Measurements from ENCODE around the gene MYL7.
"Not testable (repeated sequence)": the region's sequence is repeated elsewhere in the genome, so short reads cannot be mapped to it uniquely, and the experiment has no call there.

The MYL7 gene

GRCh38 chr7:44141221-44141850 lies at the start of gene MYL7:
Gene MYL7 (minus strand): TSS chr7:44141332. CDS start chr7:44141305, 27 bp downstream.
- no peak for DNase-seq

DNA sequence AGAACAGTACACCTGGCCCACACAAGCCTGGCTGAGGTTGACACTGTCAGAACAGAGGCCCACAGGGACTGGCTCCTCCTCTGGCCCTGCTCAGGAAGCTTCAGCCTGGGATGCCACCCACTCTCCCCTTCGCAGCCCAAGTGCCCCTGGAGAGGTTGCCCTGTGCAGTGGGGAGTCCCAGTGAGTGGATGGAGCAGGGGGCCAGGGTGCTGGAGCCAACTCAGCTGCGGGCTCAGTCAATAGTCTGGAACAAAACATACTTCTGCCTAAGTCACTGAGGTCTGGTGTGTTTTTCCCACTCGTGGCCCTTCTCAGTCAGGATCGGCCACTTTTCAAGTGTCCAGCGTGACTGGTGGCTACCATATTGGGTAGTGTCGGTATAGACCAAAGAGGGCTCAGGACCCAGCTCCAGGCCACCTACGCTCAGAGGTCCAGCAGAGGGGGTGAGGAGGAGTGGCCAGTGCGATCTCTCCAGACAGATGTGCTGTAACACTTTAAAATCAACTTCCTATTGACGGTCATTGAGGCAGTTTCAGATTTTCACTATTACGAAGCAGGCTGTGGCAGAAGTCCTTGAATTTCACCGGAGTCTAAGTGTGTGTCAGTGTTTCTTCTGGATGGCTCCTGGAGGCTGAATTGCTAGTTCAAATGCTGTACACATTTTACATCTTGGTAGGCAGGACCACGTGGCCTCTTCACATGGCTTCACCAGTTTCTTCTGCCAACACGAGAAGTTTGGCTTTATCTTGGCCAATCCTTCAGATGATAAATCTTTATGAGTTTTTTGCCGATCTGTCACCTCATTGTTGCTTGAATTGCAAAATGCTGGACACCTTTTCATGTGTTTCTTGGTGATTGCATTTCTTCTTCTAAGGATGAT lies 49.1 kb upstream of the MYL7 start:
- no peak for DNase-seq

- DNase-seq = no peak
Observed at GRCh38 chr7:44189286-44189992, 48.3 kb upstream of the MYL7 start, which contains the start of gene GCK. Gene GCK (minus strand): TSS chr7:44189439. CDS start chr7:44188953, 486 bp downstream.

GRCh38 chr7:44188480-44189225 lies 47.5 kb upstream of the MYL7 start:
- DNase-seq = no peak

- DNase-seq = no peak
Observed at GRCh38 chr7:44187636-44188416, 46.7 kb upstream of the MYL7 start.

GRCh38 chr7:44186736-44187135 lies 45.6 kb upstream of the MYL7 start:
- DNase-seq = no peak

- no peak for DNase-seq
Observed at GRCh38 chr7:44185729-44186128, 44.6 kb upstream of the MYL7 start.

DNA sequence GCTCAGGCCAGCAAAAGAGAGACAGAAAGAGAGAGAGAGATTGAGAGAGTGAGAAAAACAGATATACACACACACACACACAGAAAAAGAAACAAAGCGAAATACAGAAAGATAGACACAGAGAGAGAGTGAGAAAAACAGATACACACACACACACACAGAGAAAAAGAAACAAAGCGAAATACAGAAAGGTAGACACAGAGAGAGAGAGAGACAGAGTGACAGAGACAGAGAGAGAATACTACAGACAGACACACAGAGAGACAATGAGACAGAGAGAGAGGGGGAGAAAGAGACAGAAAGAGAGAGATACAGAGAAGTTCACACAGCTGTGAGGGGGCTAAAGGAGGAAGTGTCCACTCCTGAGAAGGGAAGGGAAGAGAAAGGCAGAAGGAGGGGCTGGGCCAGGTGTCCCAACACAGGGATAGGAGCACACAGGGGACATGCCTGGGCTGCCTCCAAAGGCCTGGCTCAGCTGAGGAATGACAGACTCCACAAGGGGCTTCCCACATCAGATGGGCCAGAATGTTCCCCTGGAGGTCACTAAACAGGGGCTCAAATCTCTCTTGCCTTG lies 43.8 kb upstream of the MYL7 start:
- no peak for DNase-seq

- no peak for DNase-seq
Observed at GRCh38 chr7:44184206-44184872, 43.2 kb upstream of the MYL7 start.

DNA sequence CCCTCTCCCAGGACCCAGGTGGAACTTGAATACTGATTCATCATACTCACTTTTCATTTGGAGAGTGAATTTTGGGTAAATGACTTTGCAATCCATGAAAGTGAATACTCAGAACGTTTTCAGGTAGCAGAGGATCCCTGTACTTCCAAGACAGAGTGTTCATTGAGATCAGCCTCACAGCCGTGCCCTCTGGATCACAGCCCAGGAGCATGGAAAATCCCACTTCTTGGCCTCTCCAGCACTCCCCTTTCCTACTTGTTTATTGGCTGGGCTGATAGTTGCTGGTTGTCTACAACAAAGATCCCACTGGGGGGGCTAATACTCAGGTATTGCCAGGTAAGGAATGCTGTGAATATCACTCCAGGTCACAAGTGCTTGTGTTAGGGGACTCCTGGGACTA lies 42.3 kb upstream of the MYL7 start:
- no peak for DNase-seq

DNA sequence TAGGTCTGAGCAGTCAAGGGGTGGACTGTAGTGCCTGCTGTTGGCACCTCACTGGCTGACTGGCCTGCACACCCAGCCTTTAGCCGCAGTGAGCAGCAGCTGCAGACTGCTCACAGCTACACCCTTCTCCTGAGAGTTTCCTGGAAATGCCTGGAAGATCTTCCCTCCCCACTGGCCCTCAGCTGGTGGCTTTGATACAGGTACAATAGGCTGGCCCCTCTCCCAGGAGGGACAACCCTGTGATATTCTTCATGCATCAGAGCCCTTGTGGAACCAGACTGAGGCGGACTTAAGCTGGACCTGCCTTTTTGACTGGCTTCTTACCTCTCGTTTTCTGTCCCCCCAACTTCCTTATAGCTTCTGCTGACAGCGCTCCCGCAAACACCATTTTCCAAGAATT lies 41.7 kb upstream of the MYL7 start:
- DNase-seq = no peak

GRCh38 chr7:44180631-44181030 lies 39.5 kb upstream of the MYL7 start:
- DNase-seq = no peak

DNA sequence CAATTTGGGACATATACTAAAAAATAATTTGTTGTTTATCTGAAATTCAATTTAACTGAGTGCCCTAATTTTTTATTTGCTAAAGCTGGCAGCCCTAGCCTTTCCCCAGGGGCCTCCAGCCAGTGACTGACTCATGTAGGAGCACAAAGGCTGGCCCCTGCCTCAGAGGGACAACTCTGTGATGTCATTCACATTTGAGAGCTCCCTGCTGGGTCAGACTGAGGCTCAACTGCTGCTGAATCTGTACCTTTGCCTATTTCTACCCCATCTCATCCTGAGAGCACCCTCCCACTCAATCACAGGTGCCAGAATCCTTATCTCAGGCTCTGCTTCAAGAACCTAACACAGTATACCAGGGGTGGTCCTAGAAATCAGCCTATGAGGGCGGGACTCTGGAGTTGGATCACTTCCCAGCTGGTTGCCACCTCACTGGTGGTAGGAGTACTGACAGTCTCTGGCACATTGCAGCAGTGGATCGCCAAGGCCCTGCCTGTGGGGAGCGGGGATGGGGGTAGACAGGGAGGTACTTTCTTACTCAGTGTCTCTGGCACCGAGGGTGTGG lies 36.5 kb upstream of the MYL7 start:
- DNase-seq = no peak

GRCh38 chr7:44176486-44176885 lies 35.4 kb upstream of the MYL7 start:
- DNase-seq = no peak

GRCh38 chr7:44175730-44176129 lies 34.6 kb upstream of the MYL7 start:
- DNase-seq = no peak

GRCh38 chr7:44174694-44174948 lies 33.5 kb upstream of the MYL7 start:
- not testable (repeated sequence) for DNase-seq

DNA sequence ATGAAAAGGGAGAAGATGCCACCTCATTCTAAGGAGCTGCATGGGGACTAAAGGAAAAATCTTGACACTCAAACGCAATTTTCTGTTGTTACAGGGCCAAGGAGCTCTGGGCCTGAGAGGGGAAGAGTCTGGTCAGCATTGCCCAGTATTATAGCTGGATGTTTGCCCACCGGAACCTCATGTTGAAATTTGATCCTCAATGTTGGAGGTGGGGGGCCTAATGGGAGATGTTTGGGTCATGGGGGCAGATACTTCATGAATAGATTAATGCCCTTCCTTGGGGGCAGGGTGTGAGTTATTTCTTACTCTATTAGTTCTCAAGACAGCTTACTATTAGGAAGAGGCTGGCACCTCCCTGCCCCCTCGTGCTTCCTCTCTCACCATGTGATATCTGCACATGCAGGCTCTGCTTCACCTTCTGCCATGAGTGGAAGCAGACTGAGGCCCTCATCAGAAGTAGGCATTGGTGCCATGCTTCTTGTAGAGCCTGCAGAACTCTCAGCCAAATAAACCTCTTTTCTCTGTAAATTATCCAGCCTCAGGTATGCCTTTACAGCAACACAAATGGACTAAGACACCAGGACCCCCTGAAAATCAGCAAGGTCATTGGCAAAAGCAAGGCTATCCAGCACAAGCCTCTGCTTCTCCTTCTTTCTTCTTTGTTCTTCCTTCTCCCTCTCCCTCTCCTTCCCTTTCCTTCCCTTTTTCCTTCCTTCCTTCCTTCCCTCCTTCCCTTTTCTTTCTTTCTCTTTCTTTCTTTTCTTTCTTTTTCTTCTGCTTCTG lies 33.0 kb upstream of the MYL7 start:
- no peak for DNase-seq

DNA sequence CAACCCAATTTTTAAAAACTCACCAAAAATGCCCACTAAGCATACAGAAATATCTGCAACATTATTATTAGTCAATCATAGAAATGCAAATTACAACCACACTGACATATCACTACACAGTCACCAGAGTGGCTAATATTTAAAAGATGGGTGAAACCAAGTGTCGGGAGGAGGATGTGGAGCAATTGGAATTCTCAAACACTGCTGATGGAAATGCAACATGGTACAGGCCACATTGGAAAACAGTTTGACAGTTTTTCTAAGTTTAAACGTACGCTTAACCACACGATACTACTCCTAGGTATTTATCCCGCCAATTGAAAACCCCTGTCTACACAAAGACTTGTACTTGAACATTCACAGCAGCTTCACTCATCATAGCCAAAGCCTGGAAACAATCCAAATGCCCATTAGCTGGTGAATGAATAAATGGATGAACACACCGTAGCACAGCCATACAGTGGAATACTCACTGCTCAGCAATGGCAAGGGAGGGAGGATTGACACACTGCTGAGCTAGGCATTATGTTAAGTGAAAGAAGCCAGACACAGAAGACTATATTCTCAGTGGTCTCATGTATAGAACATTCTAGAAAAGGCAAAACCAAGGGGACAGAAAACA lies 31.8 kb upstream of the MYL7 start:
- no peak for DNase-seq

DNA sequence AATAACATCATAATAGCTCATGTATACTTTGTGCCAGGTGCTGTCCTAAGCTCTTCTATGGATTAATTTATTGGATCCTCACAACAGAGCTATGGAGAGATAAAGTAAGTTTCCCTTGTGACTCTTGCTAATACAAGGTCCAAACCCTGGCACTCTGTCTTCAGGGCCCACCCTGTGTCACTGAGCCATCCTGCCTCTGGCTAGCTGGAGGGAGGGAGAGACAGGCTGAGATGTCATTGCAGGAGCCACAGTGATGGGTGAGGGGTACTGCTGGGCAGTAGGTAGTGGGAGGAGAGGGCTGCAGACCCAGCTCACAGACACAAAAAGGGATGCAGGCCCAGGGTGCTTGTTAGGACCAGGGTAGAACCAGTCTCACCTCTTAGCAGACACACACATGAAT lies 31.2 kb upstream of the MYL7 start:
- DNase-seq = no peak

DNA sequence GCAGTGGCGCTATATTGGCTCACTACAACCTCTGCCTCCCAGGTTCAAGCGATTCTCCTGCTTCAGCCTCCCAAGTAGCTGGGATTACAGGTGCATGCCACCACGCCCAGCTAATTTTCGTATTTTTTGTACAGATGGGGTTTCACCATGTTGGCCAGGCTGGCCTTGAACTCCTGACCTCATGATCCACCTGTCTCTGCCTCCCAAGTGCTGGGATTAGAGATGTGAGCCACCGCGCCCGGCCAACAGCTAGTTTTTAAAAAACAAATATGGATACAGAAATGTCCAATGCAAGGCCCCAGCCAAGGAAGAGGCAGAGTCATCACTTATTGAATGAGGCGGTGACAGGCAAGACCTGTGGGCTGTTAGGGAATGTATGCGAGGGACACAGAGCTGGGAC lies 30.8 kb upstream of the MYL7 start:
- not testable (repeated sequence) for DNase-seq
